RWPE2 (cell line): ENCODE data around the gene C1orf141.
"Not testable (repeated sequence)": the region's sequence is repeated elsewhere in the genome, so short reads cannot be mapped to it uniquely, and the experiment has no call there.

Source experiments
- ATAC-seq: fragments of 200-7000 bp; cut with Tn5 transposase; 3 replicates; pipeline ENCODE4 v1.9.1; 2021; ENCODE audit warnings: low read depth
- DNase-seq: peaks from one replicate; pipeline ENCODE4 v3.0.0-alpha.2; 2020; ENCODE audit warnings: low spot score
- H3K27ac ChIP-seq: fragments of 450-650 bp; 2 replicates; pipeline ENCODE4 v1.5.1; 2017; ENCODE audit warnings: mild to moderate bottlenecking; ENCODE audit not compliant: poor library complexity, severe bottlenecking
- H3K27me3 ChIP-seq: fragments of 250-450 bp; sonication (Bioruptor Pico); 2 replicates; pipeline ENCODE4 v1.5.1; 2021; ENCODE audit warnings: mild to moderate bottlenecking, moderate library complexity; ENCODE audit not compliant: insufficient read depth, poor library complexity, severe bottlenecking
- H3K36me3 ChIP-seq: fragments of 250-450 bp; sonication (Bioruptor Pico); 2 replicates; pipeline ENCODE4 v1.5.1; 2020; ENCODE audit warnings: low read depth, mild to moderate bottlenecking, moderate library complexity
- H3K4me1 ChIP-seq: fragments of 250-450 bp; sonication (Bioruptor Pico); 2 replicates; pipeline ENCODE4 v1.5.1; 2021; ENCODE audit warnings: mild to moderate bottlenecking, moderate library complexity; ENCODE audit not compliant: insufficient read depth, poor library complexity, severe bottlenecking
- H3K4me3 ChIP-seq: fragments of 250-450 bp; sonication (Bioruptor Pico); 2 replicates; pipeline ENCODE4 v1.5.1; 2021; ENCODE audit warnings: mild to moderate bottlenecking, moderate library complexity; ENCODE audit not compliant: severe bottlenecking
- H3K9me3 ChIP-seq: fragments of 250-450 bp; sonication (Bioruptor Pico); 2 replicates; pipeline ENCODE4 v1.5.1; 2021; ENCODE audit warnings: mild to moderate bottlenecking, moderate library complexity; ENCODE audit not compliant: severe bottlenecking
- CTCF ChIP-seq: fragments of 450-650 bp; IDR thresholded peaks from one replicate; pipeline ENCODE4 v1.5.1; 2017; ENCODE audit warnings: mild to moderate bottlenecking, moderate library complexity; ENCODE audit not compliant: poor library complexity, severe bottlenecking

The C1orf141 gene

GRCh38 chr1:67146101-67146500, 11.3 kb upstream of the C1orf141 start:
- DNase-seq (no peak), ATAC-seq (no peak)
- TF ChIP-seq CTCF, result no peak
- H3K27ac ChIP-seq, result no peak overlapping the region
- no peaks in the 10 kb centered on the region for H3K9me3 ChIP-seq
- H3K4me1 ChIP-seq, result no peaks in the 10 kb centered on the region
- H3K4me3 ChIP-seq, result no peak overlapping the region
- no peaks in the 10 kb centered on the region for H3K27me3 ChIP-seq
- H3K36me3 ChIP-seq, result no peaks in the 10 kb centered on the region

- H3K27me3 ChIP-seq, result no peaks in the 10 kb centered on the region
- H3K4me1 ChIP-seq, result no peaks in the 10 kb centered on the region
- no peaks in the 10 kb centered on the region for H3K36me3 ChIP-seq
- ATAC-seq, result no peak
- H3K9me3 ChIP-seq, result no peaks in the 10 kb centered on the region
- H3K27ac ChIP-seq, result no peak overlapping the region
- peak; percentile 62 for TF ChIP-seq CTCF
- H3K4me3 ChIP-seq, result no peak overlapping the region
- no peak for DNase-seq
These were observed 9.9 kb upstream of the C1orf141 start for GRCh38 chr1:67144696-67145095.

DNA sequence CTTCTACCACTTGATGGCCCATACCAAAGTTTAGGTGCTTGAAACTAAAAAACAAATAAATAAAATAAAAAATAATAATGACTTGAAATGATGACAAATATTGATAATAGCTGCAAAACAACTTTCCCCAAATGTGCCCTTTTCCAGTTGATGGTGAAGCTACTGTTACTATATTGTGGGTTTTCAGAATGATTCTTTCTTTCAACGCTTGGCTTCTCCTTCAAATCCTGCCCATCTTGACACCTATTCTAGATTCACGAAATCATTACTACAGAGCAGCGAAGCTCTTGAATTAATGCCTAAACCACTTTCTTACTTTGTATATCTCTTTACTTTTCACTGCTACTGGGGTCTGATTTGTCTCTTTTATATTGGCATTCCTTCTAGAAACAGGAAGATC, 9.2 kb upstream of the C1orf141 start:
- H3K4me1 ChIP-seq, result no peaks in the 10 kb centered on the region
- TF ChIP-seq CTCF, result no peak
- H3K4me3 ChIP-seq, result no peak overlapping the region
- H3K36me3 ChIP-seq, result no peaks in the 10 kb centered on the region
- ATAC-seq (no peak), DNase-seq (no peak)
- H3K27ac ChIP-seq, result no peak overlapping the region
- no peaks in the 10 kb centered on the region for H3K27me3 ChIP-seq
- no peaks in the 10 kb centered on the region for H3K9me3 ChIP-seq

- Histone ChIP-seq H3K4me3 (no peak overlapping the region), H3K36me3 (no peaks in the 10 kb centered on the region), H3K9me3 (no peaks in the 10 kb centered on the region), H3K4me1 (no peaks in the 10 kb centered on the region), H3K27me3 (no peaks in the 10 kb centered on the region), H3K27ac (no peak overlapping the region)
- no peak for ATAC-seq
- no peak for DNase-seq
- TF ChIP-seq CTCF, result no peak
These were observed 8.2 kb upstream of the C1orf141 start for GRCh38 chr1:67142931-67143330.

- H3K4me1 ChIP-seq, H3K36me3 ChIP-seq, DNase-seq, H3K4me3 ChIP-seq, ATAC-seq, H3K27ac ChIP-seq, H3K27me3 ChIP-seq, H3K9me3 ChIP-seq: not testable (repeated sequence)
These were observed 7.1 kb upstream of the C1orf141 start for GRCh38 chr1:67141832-67142231.
